GM10847 (cell line): Measurements from ENCODE around the gene ARHGEF39.

Experiments used
- POLR2A ChIP-seq: IDR thresholded peaks from 2 replicates; pipeline ENCODE4 v1.6.1; 2011; ENCODE audit not compliant: insufficient read length; ENCODE audit errors: extremely low read depth

The ARHGEF39 gene

GRCh38 chr9:35664531-35665470 lies at the start of gene ARHGEF39:
ARHGEF39 (minus strand) TSS chr9:35665195; CDS start chr9:35665169, 26 bp downstream.
- TF ChIP-seq POLR2A = peak; percentile 66

GRCh38 chr9:35714123-35714522 lies 49.1 kb upstream of the ARHGEF39 start:
- TF ChIP-seq POLR2A = no peak

- TF ChIP-seq POLR2A = no peak
Observed at GRCh38 chr9:35713578-35713977, 48.6 kb upstream of the ARHGEF39 start.

GRCh38 chr9:35712762-35713400 lies 47.9 kb upstream of the ARHGEF39 start:
- no peak for TF ChIP-seq POLR2A

GRCh38 chr9:35711501-35712428 lies 46.8 kb upstream of the ARHGEF39 start:
- TF ChIP-seq POLR2A = no peak

- no peak for TF ChIP-seq POLR2A
Observed at GRCh38 chr9:35710818-35711500, 46.0 kb upstream of the ARHGEF39 start.

GRCh38 chr9:35708146-35708545 lies 43.2 kb upstream of the ARHGEF39 start:
- no peak for TF ChIP-seq POLR2A

- TF ChIP-seq POLR2A = no peak
Observed at GRCh38 chr9:35706951-35707350, 42.0 kb upstream of the ARHGEF39 start.

GRCh38 chr9:35705836-35706430 lies 40.9 kb upstream of the ARHGEF39 start:
- TF ChIP-seq POLR2A = no peak

GRCh38 chr9:35705372-35705771 lies 40.4 kb upstream of the ARHGEF39 start:
- TF ChIP-seq POLR2A = no peak

GRCh38 chr9:35703906-35704672 lies 39.1 kb upstream of the ARHGEF39 start:
- no peak for TF ChIP-seq POLR2A

GRCh38 chr9:35702696-35703095 lies 37.7 kb upstream of the ARHGEF39 start:
- TF ChIP-seq POLR2A = no peak

- no peak for TF ChIP-seq POLR2A
Observed at GRCh38 chr9:35700942-35701341, 35.9 kb upstream of the ARHGEF39 start.

GRCh38 chr9:35700031-35700430 lies 35.0 kb upstream of the ARHGEF39 start:
- no peak for TF ChIP-seq POLR2A

GRCh38 chr9:35698231-35698630 lies 33.2 kb upstream of the ARHGEF39 start:
- TF ChIP-seq POLR2A = no peak
